Measurements from ENCODE around the gene KYAT1.
A peak's percentile ranks its signal among the peaks of the same experiment; 100 is the strongest.
"Not testable (repeated sequence)": the region's sequence is repeated elsewhere in the genome, so short reads cannot be mapped to it uniquely, and the experiment has no call there.

The KYAT1 gene

GRCh38 chr9:128818099-128818838, 63.5 kb downstream of the KYAT1 start, which contains the start of gene ENDOG:
Gene ENDOG, plus strand, starts transcription at chr9:128818500. Its CDS starts 185 bp downstream, at chr9:128818685.
- DNase-seq (ENCODE audit: low spot score), result peak; percentile 99

GRCh38 chr9:128810873-128811272, 70.9 kb downstream of the KYAT1 start:
- no peak for DNase-seq (ENCODE audit: low spot score)

GRCh38 chr9:128809831-128810230, 71.9 kb downstream of the KYAT1 start:
- no peak for DNase-seq (ENCODE audit: low spot score)

GRCh38 chr9:128809036-128809599, 72.6 kb downstream of the KYAT1 start:
- DNase-seq (ENCODE audit: low spot score), result no peak

- no peak for DNase-seq (ENCODE audit: low spot score)
Observed at GRCh38 chr9:128808543-128808942, 73.2 kb downstream of the KYAT1 start.

GRCh38 chr9:128807827-128808226, 73.9 kb downstream of the KYAT1 start:
- no peak for DNase-seq (ENCODE audit: low spot score)

- DNase-seq (ENCODE audit: low spot score), result no peak
Observed at GRCh38 chr9:128805661-128806060, 76.1 kb downstream of the KYAT1 start.

GRCh38 chr9:128802482-128802881, 79.3 kb downstream of the KYAT1 start:
- no peak for DNase-seq (ENCODE audit: low spot score)

- DNase-seq (ENCODE audit: low spot score), result no peak
Observed at GRCh38 chr9:128800061-128800460, 81.7 kb downstream of the KYAT1 start.

GRCh38 chr9:128798896-128799295, 82.9 kb downstream of the KYAT1 start:
- DNase-seq (ENCODE audit: low spot score), result no peak

- not testable (repeated sequence) for DNase-seq (ENCODE audit: low spot score)
Observed at GRCh38 chr9:128794961-128795360, 86.8 kb downstream of the KYAT1 start.

GRCh38 chr9:128792978-128793686, 88.6 kb downstream of the KYAT1 start:
- DNase-seq (ENCODE audit: low spot score), result no peak

- DNase-seq (ENCODE audit: low spot score), result no peak
Observed at GRCh38 chr9:128792134-128792533, 89.6 kb downstream of the KYAT1 start.

GRCh38 chr9:128790536-128790935, 91.2 kb downstream of the KYAT1 start:
- DNase-seq (ENCODE audit: low spot score), result no peak

- no peak for DNase-seq (ENCODE audit: low spot score)
Observed at GRCh38 chr9:128788445-128788844, 93.3 kb downstream of the KYAT1 start.

GRCh38 chr9:128787659-128788058, 94.1 kb downstream of the KYAT1 start:
- no peak for DNase-seq (ENCODE audit: low spot score)

GRCh38 chr9:128786681-128787601, 94.8 kb downstream of the KYAT1 start, which contains the start of gene TBC1D13:
Gene TBC1D13, plus strand, starts transcription at chr9:128787253. Its CDS starts 101 bp downstream, at chr9:128787354.
- DNase-seq (ENCODE audit: low spot score), result peak; percentile 87

GRCh38 chr9:128785427-128785826, 96.3 kb downstream of the KYAT1 start:
- no peak for DNase-seq (ENCODE audit: low spot score)

Measured in activated CD4-positive, alpha-beta T cell treated with anti-CD3 and anti-CD28 coated beads, Interleukin-2, Interleukin-4, amounts not matched to agents 100 ng/mL and 50 ng/mL, durations not matched to agents 16 hours and 8 hours (primary cell).